ENCODE measurements around the gene FOXK1. TPM values are rescaled to one million over a fixed set of nuclear protein-coding genes. Genes with fewer than 3 reads are reported as not detected.
A peak's percentile ranks its signal among the peaks of the same experiment; 100 is the strongest.

Gene FOXK1
- total and polyA plus RNA-seq, 2 of the 13 experiments (the other 11 are each of a cell fraction or from before 2014, with no cell fraction given) = 4.6 to 8.8 TPM

DNA sequence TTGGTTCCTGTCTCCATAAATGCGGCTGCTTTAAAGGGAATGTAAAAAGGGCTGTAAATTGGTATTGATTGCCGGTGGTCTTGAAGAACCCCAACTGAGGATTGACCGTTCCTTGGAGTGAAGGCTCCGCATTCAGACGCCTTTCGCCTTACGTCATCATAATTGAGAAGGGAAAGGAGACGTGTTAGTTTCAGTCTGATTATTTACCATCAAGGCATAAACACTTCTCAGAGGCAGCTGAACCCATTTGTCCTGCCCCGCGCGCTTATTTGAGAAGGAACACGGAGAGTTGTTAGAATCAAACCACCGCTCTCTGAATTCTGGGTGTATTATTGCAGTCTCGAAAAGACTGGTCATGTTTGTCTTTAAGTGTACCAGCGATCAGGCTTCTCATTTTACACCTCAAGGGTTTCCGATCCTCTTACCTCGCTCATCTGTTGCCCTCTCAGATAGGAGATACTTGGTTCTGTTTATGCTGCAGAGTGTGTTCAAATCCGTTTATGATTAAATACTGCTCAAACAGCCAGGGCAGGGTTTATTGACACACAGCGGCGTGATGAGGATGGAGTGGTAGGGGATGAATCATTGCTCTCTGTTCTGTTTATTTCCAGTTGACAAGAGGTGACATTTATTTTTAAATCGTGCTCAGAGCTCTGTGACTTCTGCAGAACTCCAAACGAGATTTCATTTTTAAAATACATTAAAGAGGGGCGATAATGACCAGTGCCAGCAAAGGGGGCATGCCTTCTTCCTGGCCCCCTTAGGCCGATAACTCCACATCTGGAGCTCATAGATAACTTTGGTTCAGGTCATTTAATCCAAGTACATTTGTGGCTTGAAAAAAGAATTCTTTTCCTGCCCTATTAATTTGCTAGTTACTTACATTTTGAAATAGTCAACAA is 30.4 kb downstream of the FOXK1 start (continued):
- TF ChIP-seq, protein P1, sequence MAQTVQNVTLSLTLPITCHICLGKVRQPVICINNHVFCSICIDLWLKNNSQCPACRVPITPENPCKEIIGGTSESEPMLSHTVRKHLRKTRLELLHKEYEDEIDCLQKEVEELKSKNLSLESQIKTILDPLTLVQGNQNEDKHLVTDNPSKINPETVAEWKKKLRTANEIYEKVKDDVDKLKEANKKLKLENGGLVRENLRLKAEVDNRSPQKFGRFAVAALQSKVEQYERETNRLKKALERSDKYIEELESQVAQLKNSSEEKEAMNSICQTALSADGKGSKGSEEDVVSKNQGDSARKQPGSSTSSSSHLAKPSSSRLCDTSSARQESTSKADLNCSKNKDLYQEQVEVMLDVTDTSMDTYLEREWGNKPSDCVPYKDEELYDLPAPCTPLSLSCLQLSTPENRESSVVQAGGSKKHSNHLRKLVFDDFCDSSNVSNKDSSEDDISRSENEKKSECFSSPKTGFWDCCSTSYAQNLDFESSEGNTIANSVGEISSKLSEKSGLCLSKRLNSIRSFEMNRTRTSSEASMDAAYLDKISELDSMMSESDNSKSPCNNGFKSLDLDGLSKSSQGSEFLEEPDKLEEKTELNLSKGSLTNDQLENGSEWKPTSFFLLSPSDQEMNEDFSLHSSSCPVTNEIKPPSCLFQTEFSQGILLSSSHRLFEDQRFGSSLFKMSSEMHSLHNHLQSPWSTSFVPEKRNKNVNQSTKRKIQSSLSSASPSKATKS (CRISPR knock-in tag; IDR thresholded peaks at IDR 0.05) = no peak
- peak; percentile 52; the same call in 1 of the 2 replicates for TF ChIP-seq SIN3A (IDR thresholded peaks at IDR 0.05; ENCODE audit: borderline replicate concordance, low read depth, low read length)
- TF ChIP-seq MTF2 (CRISPR knock-in tag; IDR thresholded peaks at IDR 0.05; ENCODE audit: borderline replicate concordance) = no peak
- TF ChIP-seq MYNN (CRISPR knock-in tag; IDR thresholded peaks at IDR 0.05; ENCODE audit: low read depth) = no peak
- peak; percentile 56 for TF ChIP-seq ELF3 (CRISPR knock-in tag; IDR thresholded peaks at IDR 0.05)
- no peak for TF ChIP-seq ZNF841 (CRISPR knock-in tag; IDR thresholded peaks at IDR 0.05; ENCODE audit: borderline replicate concordance)
- no peak for TF ChIP-seq ZNF549 (CRISPR knock-in tag; IDR thresholded peaks at IDR 0.05)
- no peak for TF ChIP-seq MED13 (CRISPR knock-in tag; IDR thresholded peaks at IDR 0.05)
- no peak for TF ChIP-seq ZNF180 (CRISPR knock-in tag; IDR thresholded peaks at IDR 0.05; ENCODE audit: borderline replicate concordance, low read depth)
- no peak for TF ChIP-seq RFXANK (CRISPR knock-in tag; IDR thresholded peaks at IDR 0.05)
- TF ChIP-seq SAFB2 (CRISPR knock-in tag; IDR thresholded peaks at IDR 0.05; ENCODE audit: borderline replicate concordance, low read depth) = no peak
- no peak for TF ChIP-seq ZNF354B (CRISPR knock-in tag; IDR thresholded peaks at IDR 0.05)
- TF ChIP-seq, protein P2, sequence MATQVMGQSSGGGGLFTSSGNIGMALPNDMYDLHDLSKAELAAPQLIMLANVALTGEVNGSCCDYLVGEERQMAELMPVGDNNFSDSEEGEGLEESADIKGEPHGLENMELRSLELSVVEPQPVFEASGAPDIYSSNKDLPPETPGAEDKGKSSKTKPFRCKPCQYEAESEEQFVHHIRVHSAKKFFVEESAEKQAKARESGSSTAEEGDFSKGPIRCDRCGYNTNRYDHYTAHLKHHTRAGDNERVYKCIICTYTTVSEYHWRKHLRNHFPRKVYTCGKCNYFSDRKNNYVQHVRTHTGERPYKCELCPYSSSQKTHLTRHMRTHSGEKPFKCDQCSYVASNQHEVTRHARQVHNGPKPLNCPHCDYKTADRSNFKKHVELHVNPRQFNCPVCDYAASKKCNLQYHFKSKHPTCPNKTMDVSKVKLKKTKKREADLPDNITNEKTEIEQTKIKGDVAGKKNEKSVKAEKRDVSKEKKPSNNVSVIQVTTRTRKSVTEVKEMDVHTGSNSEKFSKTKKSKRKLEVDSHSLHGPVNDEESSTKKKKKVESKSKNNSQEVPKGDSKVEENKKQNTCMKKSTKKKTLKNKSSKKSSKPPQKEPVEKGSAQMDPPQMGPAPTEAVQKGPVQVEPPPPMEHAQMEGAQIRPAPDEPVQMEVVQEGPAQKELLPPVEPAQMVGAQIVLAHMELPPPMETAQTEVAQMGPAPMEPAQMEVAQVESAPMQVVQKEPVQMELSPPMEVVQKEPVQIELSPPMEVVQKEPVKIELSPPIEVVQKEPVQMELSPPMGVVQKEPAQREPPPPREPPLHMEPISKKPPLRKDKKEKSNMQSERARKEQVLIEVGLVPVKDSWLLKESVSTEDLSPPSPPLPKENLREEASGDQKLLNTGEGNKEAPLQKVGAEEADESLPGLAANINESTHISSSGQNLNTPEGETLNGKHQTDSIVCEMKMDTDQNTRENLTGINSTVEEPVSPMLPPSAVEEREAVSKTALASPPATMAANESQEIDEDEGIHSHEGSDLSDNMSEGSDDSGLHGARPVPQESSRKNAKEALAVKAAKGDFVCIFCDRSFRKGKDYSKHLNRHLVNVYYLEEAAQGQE (IDR thresholded peaks at IDR 0.05; ENCODE audit: borderline replicate concordance in 1 of 2, low read depth in 1 of 2, low read length in 2 of 2) = no peak
- TF ChIP-seq KLF6 (CRISPR knock-in tag; IDR thresholded peaks at IDR 0.05) = no peak
- TF ChIP-seq MIER3 (CRISPR knock-in tag; IDR thresholded peaks at IDR 0.05; ENCODE audit: borderline replicate concordance) = no peak
- no peak for TF ChIP-seq ZNF512B (CRISPR knock-in tag; IDR thresholded peaks at IDR 0.05; ENCODE audit: borderline replicate concordance)
- TF ChIP-seq DBP (CRISPR knock-in tag; IDR thresholded peaks at IDR 0.05; ENCODE audit: not compliant biosample characterization) = no peak
- TF ChIP-seq ZNF570 (CRISPR knock-in tag; IDR thresholded peaks at IDR 0.05; ENCODE audit: borderline replicate concordance) = no peak
- no peak; the same call in 1 of the 2 replicates for TF ChIP-seq NFYC (CRISPR knock-in tag; IDR thresholded peaks at IDR 0.05)

All from HepG2 (cell line).